Fibroblast of upper back skin (primary cell): ENCODE results near the gene TMEM30B.

ENCODE experiments used
- DNase-seq: peaks from one replicate; pipeline ENCODE4 v3.0.0-alpha.2; 2013

TMEM30B gene

DNA sequence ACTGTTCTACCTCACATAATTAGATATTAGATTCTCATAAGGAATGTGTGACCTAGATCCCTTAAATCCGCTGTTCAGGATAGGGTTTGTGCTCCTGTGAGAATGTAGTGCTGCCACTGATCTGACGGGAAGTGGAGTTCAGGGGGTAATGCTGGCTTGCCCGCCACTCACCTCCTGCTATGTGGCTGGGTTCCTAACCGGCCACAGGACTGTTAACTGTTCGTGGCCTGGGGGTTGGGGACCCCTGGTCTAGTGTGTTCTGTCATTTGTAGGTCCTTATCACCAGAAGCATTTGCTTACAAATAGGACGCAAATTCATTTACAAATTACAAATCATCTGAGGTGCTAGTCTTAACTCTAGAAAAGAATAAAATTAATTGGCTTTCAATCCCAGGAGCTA lies 16.4 kb upstream of the TMEM30B start:
- DNase-seq = no peak

GRCh38 chr14:61296719-61297502 lies 15.8 kb upstream of the TMEM30B start:
- DNase-seq = peak; percentile 34

DNA sequence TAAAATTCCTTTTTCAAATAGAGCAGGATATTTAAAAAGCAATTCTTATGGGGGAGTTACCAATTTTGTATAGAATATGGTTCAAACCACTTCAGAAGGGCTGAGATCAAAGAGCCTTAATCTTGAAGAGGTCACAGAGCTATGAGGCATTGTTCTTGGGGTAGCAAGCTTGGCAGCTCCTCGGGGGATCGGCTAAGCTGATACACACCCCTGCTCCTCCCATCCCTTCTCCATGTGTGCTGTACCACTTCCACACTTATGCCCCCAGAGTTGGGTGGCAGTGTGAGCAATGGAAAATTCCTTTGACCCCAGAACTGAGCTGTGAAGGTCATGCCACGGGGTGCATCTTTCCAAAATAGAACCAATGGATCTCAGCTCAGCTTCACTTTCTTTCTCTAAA lies 15.0 kb upstream of the TMEM30B start:
- no peak for DNase-seq

GRCh38 chr14:61290701-61291100 lies 9.6 kb upstream of the TMEM30B start:
- DNase-seq = no peak

- DNase-seq = no peak
Observed at GRCh38 chr14:61288720-61289119, 7.6 kb upstream of the TMEM30B start.

DNA sequence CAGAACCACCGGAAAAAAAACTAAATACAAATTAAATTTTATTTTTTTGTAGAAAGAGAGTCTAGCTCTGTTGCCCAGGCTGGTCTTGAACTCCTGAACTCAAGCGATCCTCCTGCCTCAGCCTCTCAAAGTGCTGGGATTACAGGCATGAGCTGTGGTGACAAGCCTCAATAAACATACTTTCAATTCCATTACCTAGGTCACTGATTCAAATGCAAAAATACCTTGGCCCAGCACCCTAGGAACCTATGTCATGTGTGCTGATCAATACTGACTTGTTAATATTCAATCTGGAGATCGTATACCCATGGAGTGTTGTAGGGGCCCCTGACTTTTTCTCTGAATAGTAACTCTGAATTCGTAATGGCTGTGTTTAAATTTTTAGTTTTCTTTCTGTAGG lies 7.1 kb upstream of the TMEM30B start:
- no peak for DNase-seq

GRCh38 chr14:61287196-61287595 lies 6.1 kb upstream of the TMEM30B start:
- no peak for DNase-seq

GRCh38 chr14:61285364-61285763 lies 4.2 kb upstream of the TMEM30B start:
- no peak for DNase-seq

DNA sequence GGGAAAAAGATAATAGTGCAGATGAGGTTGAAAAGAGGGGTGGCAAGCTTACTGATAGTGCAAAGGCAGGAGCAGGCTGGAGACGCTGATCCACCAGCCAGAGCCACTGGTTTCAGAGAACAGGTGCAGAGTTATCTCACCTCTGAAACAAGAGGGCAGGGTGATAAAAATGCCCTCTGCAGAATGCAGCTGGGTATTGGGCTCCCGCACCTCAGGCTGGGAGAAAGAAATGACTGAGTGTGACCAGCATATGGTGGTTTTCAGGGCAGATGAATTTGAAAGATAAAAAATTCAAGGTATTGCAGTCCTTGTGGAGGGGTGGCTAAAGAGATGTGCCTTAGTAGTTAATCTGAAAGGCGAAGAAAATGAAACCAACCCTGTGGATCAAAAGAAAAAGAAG lies 2.9 kb upstream of the TMEM30B start:
- no peak for DNase-seq

DNA sequence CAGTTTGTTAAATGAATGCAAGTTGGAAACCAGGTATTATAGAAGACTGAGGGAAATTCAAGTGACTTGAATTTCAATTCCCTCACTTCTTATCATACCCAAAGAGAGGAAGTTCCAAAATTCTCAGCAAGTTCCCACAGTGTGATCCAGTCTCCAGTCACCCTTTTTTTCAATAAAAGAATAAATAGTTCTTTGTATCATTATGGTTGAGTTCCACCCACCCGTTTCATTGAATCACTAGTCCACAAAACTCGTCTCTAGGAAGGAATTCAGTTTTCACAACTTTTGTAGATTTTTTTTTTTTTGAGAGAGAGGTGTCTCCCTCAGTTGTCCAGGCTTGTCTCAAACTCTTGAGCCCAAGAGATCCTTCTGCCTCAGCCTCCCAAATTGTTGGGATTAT lies 1.6 kb upstream of the TMEM30B start:
- no peak for DNase-seq

DNA sequence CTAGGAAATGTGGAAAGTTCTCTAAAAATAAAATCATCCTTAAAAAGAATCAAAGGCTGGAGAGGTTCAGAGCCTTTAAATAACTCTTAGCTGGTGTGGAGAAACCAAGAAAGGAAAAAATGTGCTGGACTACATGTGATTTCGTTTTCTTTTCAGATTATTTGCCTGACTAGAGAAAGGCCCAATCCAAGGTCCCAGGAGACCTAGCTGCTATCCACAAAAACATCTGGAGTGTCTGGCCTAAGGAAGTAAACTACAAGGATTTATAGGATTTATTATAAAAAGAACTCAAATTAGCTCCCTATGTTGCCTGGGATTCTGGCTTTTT lies 774 bp upstream of the TMEM30B start:
- peak; percentile 51 for DNase-seq

DNA sequence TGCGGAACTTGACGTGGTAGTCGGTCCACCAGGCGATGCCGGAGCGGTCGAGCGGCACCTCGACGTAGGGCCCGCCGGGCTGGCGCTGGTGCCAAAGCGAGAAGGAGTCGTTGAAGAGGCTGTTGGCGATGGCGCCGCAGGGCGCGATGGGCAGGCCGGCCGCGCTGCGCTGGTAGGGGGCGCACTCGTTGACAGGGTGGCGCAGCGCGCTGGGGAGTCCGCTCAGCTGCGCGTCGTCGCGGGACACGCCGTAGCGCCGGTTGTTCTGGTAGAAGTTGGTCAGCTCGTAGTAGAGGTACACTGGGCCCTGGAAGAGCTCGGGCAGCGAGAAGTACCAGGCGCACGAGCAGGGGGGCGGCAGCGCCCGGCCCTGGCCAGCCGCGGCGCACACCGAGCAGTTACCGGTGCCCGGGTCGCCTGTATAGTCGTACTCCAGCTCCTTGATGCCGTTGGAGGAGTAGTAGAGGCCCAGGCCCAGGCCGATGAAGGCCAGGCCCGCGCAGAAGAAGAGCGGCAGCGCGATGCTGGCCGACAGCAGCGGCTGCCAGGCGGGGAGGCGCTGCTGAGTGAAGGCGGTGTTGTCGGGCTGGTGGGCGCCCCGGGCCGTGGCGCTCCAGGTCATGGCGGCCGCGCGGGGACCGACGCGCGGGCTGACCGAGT lies 482 bp downstream of the TMEM30B start:
- no peak for DNase-seq

GRCh38 chr14:61280092-61280525 lies 1.0 kb downstream of the TMEM30B start:
- no peak for DNase-seq

DNA sequence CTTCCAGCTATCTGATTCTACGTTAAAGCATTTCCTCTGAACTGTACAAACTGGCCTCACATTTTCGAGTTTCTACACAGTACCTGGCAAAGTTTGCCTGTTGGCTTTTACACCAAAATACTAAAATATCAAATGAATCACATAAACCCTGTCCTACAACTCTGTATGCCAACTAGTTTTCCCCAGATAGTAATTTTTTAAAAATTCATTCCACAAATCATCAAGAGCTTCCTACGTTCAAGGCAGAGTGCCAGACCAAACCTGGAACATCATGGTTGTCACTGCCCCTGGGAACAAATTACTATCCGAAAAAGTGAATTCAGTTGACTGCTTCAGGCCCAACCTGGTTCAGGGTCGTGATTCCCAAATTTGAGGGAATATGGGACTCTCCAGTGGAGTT lies 2.1 kb downstream of the TMEM30B start:
- DNase-seq = peak; percentile 31

DNA sequence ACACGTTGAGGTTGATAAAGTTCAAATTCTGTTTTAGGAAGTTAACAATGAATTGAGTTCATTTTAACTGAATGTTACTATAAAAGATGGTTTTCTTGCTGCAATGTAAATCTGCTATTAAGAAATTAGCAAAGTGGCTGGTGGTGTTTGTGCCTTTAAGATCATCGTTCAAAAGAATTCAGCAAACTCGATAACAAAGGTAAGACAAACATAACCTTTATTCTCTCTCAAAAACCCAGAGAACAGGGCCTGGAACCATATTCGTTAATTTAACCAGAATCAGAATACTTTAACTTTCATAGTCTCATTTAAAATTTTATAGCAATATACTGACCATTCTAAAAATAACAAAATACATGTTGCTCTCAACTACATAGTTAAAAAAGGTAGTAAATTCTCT lies 3.4 kb downstream of the TMEM30B start:
- no peak for DNase-seq

DNA sequence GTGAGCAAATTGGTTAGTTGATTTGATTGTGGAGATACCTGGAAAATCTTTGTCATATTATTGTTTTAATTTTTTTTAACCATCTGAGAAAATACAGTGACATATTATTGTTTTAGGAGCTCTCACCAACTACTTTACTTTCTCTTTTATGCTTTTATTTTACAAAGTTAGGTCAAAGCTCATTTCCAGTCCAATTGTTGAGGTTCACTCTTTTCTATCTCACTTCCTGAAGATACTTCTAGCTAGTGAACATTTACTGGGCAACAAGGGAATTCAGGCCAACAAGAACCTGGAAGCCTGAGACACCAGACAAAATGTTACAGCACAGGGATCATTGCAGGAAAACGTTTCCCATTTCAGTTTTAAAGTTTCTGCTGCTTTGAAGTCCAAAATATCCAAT lies 3.9 kb downstream of the TMEM30B start:
- no peak for DNase-seq

DNA sequence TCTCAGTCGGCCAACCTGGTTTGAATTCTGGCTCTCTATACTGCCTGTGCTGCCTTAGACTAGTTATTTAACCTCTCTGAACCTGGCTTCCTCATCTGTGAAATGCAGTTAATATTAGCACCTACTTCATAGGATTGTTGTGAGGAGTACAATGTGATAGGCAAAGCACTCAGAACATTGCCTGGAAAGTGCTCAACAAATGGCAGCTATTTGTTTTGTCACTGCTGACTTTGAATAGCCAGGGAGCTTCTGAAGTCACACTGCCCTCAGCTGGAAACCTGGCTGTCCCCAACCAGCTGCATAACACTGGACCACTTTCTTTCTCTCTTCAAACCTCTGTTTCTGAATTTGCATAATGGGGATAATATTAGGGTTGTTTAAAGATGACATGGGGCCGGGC lies 9.6 kb downstream of the TMEM30B start:
- DNase-seq = no peak

GRCh38 chr14:61270714-61271113 lies 10.4 kb downstream of the TMEM30B start:
- no peak for DNase-seq

- DNase-seq = peak; percentile 66
Observed at GRCh38 chr14:61269321-61270083, 11.6 kb downstream of the TMEM30B start.

DNA sequence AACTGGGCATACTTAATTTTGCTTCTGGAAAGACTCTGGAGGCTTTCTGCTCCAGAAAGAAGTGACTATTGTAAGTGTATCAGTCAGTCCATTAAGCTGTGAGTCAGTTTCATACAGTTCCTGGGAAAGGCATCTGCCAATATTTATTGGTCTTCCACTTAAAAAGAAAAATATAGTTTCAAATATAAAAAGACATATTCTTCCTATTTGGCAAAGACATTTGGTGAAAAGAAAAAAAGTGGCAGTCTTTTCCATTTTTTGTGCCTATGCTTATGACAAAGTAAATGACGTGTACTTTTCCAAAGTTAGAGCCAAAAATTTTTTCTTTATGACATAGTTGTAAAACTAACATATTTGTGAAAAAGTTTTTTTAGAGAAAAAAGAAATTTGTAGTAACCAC lies 12.3 kb downstream of the TMEM30B start:
- DNase-seq = peak; percentile 40

- DNase-seq = peak; percentile 63
Observed at GRCh38 chr14:61266891-61267740, 14.0 kb downstream of the TMEM30B start.

- peak; percentile 44 for DNase-seq
Observed at GRCh38 chr14:61266436-61266835, 14.7 kb downstream of the TMEM30B start.

- DNase-seq = no peak
Observed at GRCh38 chr14:61264651-61265050, 16.5 kb downstream of the TMEM30B start.
